ENCODE data around the gene ANKH.

ANKH gene

DNA sequence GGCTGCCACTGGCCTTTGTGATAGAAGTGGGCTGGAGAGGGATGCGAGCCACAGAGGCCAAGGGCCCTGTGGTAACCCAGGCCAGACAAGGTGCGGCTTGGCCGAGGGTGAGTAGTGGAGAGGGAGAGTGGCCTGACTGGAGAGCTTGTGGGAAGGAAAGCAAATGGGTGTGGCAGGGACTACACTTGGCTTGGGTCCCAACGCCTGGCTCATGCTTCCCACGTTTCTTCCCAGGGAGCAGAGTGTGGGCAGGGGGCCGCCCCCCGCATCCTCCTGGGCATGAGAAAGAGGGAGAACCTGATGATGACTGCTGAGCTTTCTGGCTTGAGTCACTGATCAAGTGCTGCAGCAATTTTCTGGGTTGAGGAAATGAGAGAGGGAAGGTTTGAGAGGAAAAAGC lies 95.7 kb downstream of the ANKH start:
- H2AFZ ChIP-seq (ENCODE audit: low read depth, low read length): no peak overlapping the region
- H3K4me2 ChIP-seq (ENCODE audit: insufficient read depth, low read length): no peak overlapping the region
- peaks cover 21% of the 10 kb centered on the region; the same call in 1 of the 2 replicates for H4K20me1 ChIP-seq (ENCODE audit: insufficient read depth, low read length)
- no peak overlapping the region for H3K9ac ChIP-seq (ENCODE audit: low read depth, low read length)
- ATAC-seq (ENCODE audit: insufficient read depth, low read depth): no peak
- no peak for DNase-seq
- H3K36me3 ChIP-seq (ENCODE audit: insufficient read depth, low read length): peaks cover 2% of the 10 kb centered on the region
- no peaks in the 10 kb centered on the region for H3K27me3 ChIP-seq (ENCODE audit: insufficient read depth, low read length, poor library complexity)
- H3K9me3 ChIP-seq (ENCODE audit: insufficient read depth, low read length, severe bottlenecking): no peaks in the 10 kb centered on the region
- no peak overlapping the region for H3K27ac ChIP-seq (ENCODE audit: low read length)
- no peak overlapping the region for H3K4me3 ChIP-seq (ENCODE audit: low read depth in 1 of 2, low read length in 2 of 2)
- TF ChIP-seq, protein P1, sequence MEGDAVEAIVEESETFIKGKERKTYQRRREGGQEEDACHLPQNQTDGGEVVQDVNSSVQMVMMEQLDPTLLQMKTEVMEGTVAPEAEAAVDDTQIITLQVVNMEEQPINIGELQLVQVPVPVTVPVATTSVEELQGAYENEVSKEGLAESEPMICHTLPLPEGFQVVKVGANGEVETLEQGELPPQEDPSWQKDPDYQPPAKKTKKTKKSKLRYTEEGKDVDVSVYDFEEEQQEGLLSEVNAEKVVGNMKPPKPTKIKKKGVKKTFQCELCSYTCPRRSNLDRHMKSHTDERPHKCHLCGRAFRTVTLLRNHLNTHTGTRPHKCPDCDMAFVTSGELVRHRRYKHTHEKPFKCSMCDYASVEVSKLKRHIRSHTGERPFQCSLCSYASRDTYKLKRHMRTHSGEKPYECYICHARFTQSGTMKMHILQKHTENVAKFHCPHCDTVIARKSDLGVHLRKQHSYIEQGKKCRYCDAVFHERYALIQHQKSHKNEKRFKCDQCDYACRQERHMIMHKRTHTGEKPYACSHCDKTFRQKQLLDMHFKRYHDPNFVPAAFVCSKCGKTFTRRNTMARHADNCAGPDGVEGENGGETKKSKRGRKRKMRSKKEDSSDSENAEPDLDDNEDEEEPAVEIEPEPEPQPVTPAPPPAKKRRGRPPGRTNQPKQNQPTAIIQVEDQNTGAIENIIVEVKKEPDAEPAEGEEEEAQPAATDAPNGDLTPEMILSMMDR (IDR thresholded peaks at IDR 0.05; ENCODE audit: borderline replicate concordance, extremely low read depth, low read length, poor library complexity, severe bottlenecking): no peak
- no peak for TF ChIP-seq EZH2 (IDR thresholded peaks at IDR 0.05; ENCODE audit: borderline replicate concordance, low read depth, low read length, severe bottlenecking)
- no peaks in the 10 kb centered on the region for H3K4me1 ChIP-seq (ENCODE audit: insufficient read depth, low read length)
- H3K79me2 ChIP-seq (ENCODE audit: insufficient read depth, low read length): peaks cover 34% of the 10 kb centered on the region

DNA sequence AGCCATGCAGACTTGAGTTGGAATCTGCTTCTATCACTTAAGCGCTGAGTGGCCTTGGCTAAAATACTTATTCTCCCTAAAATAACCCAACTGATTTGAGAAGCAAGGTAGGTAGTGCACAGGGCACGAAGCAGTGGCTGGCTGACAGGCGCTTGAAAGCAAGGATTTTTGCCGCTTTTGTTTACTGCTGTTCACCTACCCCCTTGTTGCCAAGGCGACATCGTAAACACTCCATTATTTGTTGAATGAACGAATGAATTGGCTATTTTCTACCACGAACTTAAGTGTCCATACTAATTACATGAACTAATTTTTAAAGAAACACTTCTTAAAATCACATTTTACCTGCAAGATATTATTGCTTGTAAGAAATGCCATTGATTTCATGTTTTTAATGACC lies 98.0 kb downstream of the ANKH start:
- H3K79me2 ChIP-seq (ENCODE audit: insufficient read depth, low read length): peaks cover 31% of the 10 kb centered on the region

DNA sequence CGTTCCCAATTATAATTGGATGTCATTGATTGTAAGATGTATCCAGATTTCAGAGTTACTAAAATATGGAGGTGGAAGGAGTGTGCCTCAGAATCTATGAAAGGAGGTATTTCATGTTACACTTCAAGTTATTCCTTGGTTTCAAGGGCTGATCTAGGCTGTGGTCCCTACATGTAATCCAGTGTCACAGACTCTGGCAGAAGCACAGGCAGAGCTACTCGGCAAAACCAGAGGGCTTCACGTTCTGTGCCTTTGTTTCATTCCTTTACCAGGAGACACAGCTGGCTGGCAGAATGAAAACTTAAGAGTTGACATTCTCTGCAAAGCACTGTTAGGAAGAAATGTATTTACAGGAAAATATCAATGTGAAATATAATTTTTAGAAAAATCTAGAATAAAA lies 99.6 kb downstream of the ANKH start:
- Histone ChIP-seq H3K79me2 (ENCODE audit: insufficient read depth, low read length) (peaks cover 25% of the 10 kb centered on the region), H3K27ac (ENCODE audit: low read length) (no peak overlapping the region), H3K4me1 (ENCODE audit: insufficient read depth, low read length) (no peaks in the 10 kb centered on the region), H3K4me3 (ENCODE audit: low read depth in 1 of 2, low read length in 2 of 2) (no peak overlapping the region), H3K9ac (ENCODE audit: low read depth, low read length) (no peak overlapping the region), H3K27me3 (ENCODE audit: insufficient read depth, low read length, poor library complexity) (no peaks in the 10 kb centered on the region), H2AFZ (ENCODE audit: low read depth, low read length) (no peak overlapping the region), H3K9me3 (ENCODE audit: insufficient read depth, low read length, severe bottlenecking) (no peaks in the 10 kb centered on the region), H3K4me2 (ENCODE audit: insufficient read depth, low read length) (no peak overlapping the region), H4K20me1 (ENCODE audit: insufficient read depth, low read length) (peaks cover 12% of the 10 kb centered on the region; the same call in 1 of the 2 replicates), H3K36me3 (ENCODE audit: insufficient read depth, low read length) (peaks cover 8% of the 10 kb centered on the region)
- ATAC-seq (ENCODE audit: insufficient read depth, low read depth) (no peak), DNase-seq (no peak)
- TF ChIP-seq, protein P1 (IDR thresholded peaks at IDR 0.05; ENCODE audit: borderline replicate concordance, extremely low read depth, low read length, poor library complexity, severe bottlenecking): no peak
- no peak for TF ChIP-seq EZH2 (IDR thresholded peaks at IDR 0.05; ENCODE audit: borderline replicate concordance, low read depth, low read length, severe bottlenecking)

More for the DNA sequence above, 98.0 kb downstream of the ANKH start:
- Histone ChIP-seq H3K4me1 (ENCODE audit: insufficient read depth, low read length) (no peaks in the 10 kb centered on the region), H3K27me3 (ENCODE audit: insufficient read depth, low read length, poor library complexity) (no peaks in the 10 kb centered on the region), H3K9ac (ENCODE audit: low read depth, low read length) (no peak overlapping the region), H3K9me3 (ENCODE audit: insufficient read depth, low read length, severe bottlenecking) (no peaks in the 10 kb centered on the region), H3K4me3 (ENCODE audit: low read depth in 1 of 2, low read length in 2 of 2) (no peak overlapping the region), H3K4me2 (ENCODE audit: insufficient read depth, low read length) (no peak overlapping the region), H3K27ac (ENCODE audit: low read length) (no peak overlapping the region), H2AFZ (ENCODE audit: low read depth, low read length) (no peak overlapping the region), H3K36me3 (ENCODE audit: insufficient read depth, low read length) (no peaks in the 10 kb centered on the region; the same call in 1 of the 2 replicates), H4K20me1 (ENCODE audit: insufficient read depth, low read length) (peaks cover 17% of the 10 kb centered on the region; the same call in 1 of the 2 replicates)
- no peak for TF ChIP-seq EZH2 (IDR thresholded peaks at IDR 0.05; ENCODE audit: borderline replicate concordance, low read depth, low read length, severe bottlenecking)
- TF ChIP-seq, protein P1 (IDR thresholded peaks at IDR 0.05; ENCODE audit: borderline replicate concordance, extremely low read depth, low read length, poor library complexity, severe bottlenecking): no peak
- DNase-seq (no peak), ATAC-seq (ENCODE audit: insufficient read depth, low read depth) (no peak)

DNA sequence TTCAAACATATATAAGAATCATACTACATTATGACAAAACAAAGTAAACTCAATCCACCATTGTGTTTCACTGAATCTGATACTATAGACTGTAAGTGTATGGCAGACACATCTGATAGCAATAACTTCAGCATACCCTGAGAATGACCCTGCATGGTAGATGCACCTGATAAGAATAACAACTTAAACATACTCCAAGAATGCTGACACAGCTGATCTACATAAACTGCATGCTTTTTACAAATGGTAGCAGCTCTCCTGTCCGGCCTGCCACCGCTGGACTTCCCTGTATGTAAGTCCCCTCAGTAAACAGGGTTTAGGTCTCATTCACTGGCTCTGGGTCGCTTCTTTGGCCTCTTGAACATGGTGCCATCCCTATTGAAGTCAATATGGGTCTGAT lies 100.4 kb downstream of the ANKH start:
- Histone ChIP-seq H3K4me3 (ENCODE audit: low read depth in 1 of 2, low read length in 2 of 2) (no peak overlapping the region), H3K79me2 (ENCODE audit: insufficient read depth, low read length) (peaks cover 23% of the 10 kb centered on the region), H3K4me2 (ENCODE audit: insufficient read depth, low read length) (no peak overlapping the region), H3K36me3 (ENCODE audit: insufficient read depth, low read length) (peaks cover 12% of the 10 kb centered on the region), H4K20me1 (ENCODE audit: insufficient read depth, low read length) (peaks cover 12% of the 10 kb centered on the region; the same call in 1 of the 2 replicates), H2AFZ (ENCODE audit: low read depth, low read length) (no peak overlapping the region), H3K27me3 (ENCODE audit: insufficient read depth, low read length, poor library complexity) (no peaks in the 10 kb centered on the region), H3K27ac (ENCODE audit: low read length) (no peak overlapping the region), H3K9ac (ENCODE audit: low read depth, low read length) (no peak overlapping the region), H3K4me1 (ENCODE audit: insufficient read depth, low read length) (no peaks in the 10 kb centered on the region), H3K9me3 (ENCODE audit: insufficient read depth, low read length, severe bottlenecking) (no peaks in the 10 kb centered on the region)
- ATAC-seq (ENCODE audit: insufficient read depth, low read depth) (no peak), DNase-seq (no peak)
- TF ChIP-seq EZH2 (IDR thresholded peaks at IDR 0.05; ENCODE audit: borderline replicate concordance, low read depth, low read length, severe bottlenecking): no peak

All from DND-41 (cell line).